Fibroblast of pulmonary artery (primary cell): Measurements from ENCODE around the gene LRRC15.

Source experiments
- DNase-seq: peaks from one replicate; pipeline ENCODE4 v3.0.0-alpha.2; 2010; ENCODE audit warnings: low read depth
- H3K4me3 ChIP-seq: replicated peaks from 2 replicates; pipeline ENCODE4 v1.5.1; 2011; ENCODE audit warnings: low read depth, mild to moderate bottlenecking, control low read depth, low read length, moderate library complexity
- CTCF ChIP-seq: IDR thresholded peaks from 2 replicates; pipeline ENCODE4 v1.5.1; 2011; ENCODE audit warnings: mild to moderate bottlenecking, control low read depth, low read length, inconsistent platforms; ENCODE audit errors: missing control alignments

Gene LRRC15

DNA sequence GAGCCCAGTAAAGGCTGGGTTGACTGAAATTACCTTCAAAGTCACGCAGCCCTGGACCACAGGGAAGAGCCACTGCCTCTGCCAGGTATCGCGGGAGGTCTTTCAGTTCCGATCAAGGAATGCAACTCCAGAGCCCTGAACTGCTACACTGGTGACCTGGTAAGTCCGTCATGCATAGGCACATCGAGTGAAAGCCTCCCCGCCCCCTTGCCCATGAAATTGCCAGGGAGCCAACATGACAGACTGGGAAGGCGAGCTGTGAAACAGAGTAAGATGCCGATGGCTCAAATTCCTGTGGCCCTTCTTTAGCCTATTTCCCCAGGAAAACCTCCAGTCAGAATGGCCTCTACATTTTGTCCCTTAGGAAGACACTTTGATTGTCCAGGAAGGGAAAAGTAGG, 31.8 kb upstream of the LRRC15 start:
- H3K4me3 ChIP-seq = no peak overlapping the region
- no peak for DNase-seq
- no peak for TF ChIP-seq CTCF

- no peak for TF ChIP-seq CTCF
- no peak for DNase-seq
- H3K4me3 ChIP-seq = no peak overlapping the region
Observed at GRCh38 chr3:194399874-194400411, 30.4 kb upstream of the LRRC15 start.

GRCh38 chr3:194399166-194399565, 29.6 kb upstream of the LRRC15 start, which contains the start of gene GP5:
TSS of gene GP5 (minus strand) at chr3:194399266. CDS start at chr3:194398282, 984 bp downstream.
- peak; percentile 35 for DNase-seq
- peak within 1 kb of the TSS; percentile 12 for H3K4me3 ChIP-seq
- no peak for TF ChIP-seq CTCF

DNA sequence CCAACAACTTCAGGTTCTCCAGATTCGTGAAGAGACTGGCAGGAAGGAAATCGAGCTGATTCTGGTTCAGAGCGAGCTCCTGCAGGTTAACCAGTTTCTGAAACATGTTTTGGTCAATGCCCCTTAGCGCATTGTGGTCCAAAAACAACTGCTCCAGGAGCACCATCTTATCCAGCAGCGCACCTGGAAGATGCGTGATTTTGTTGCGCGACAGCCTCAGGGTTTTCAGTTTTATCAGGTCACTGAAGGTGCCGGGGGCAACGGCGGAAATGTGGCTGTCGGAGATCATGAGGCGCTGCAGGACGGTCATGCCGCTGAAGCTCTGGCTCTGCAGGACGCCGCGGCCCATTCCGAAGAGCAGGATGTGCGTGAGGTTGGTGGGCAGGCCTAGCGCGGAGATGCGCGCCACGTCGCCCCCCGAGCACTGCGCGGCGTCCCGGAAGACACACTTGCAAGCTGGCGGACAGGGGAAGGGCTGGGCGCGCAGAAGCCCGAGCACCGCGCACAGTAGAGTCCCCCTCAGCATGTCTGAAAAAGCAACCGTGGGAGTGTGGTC, 28.3 kb upstream of the LRRC15 start:
- H3K4me3 ChIP-seq = peak overlapping the region; percentile 12
- TF ChIP-seq CTCF = no peak
- no peak for DNase-seq

GRCh38 chr3:194396859-194397756, 27.6 kb upstream of the LRRC15 start:
- TF ChIP-seq CTCF = no peak
- no peak overlapping the region for H3K4me3 ChIP-seq
- no peak for DNase-seq

DNA sequence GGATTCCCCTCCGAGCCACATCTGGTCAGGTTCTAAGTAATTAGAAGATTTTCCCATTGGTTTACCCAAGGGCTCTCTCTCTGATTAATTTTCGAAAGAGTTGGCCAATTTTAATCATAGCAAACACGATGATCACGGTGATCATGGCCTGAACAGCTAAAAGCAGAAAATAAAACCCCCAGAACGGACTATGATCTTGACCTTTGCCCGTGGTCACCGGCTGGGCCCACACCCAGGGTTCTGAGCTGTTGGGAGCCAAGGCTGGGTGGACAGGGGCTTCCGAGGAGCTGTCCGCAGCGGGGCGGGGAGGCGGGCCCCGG, 27.0 kb upstream of the LRRC15 start:
- no peak for DNase-seq
- no peak overlapping the region for H3K4me3 ChIP-seq
- no peak for TF ChIP-seq CTCF
